Airway epithelial cell (primary cell): ENCODE data around the gene KLF4. TPM values are rescaled to one million over a fixed set of nuclear protein-coding genes. Genes with fewer than 3 reads are reported as not detected.

Source experiments
- total RNA-seq: library from RNA; depleted of rRNA; stranded (reverse); fragments of >200 nt; gene quantifications from 2 replicates; pipeline ENCODE4 v1.2.3, GENCODE V29; 2015

The KLF4 gene
- 53.1 and 65.8 TPM in 2 replicates for total RNA-seq

GRCh38 chr9:107489687-107490605 lies at the start of gene KLF4:
Gene KLF4 (minus strand): TSS chr9:107489769. CDS start chr9:107489172, 597 bp downstream.

Other genes starting within 250 kb of the KLF4 start
- gene RAD23B, start 206.5 kb downstream of the KLF4 start, total RNA-seq, result 69.0 and 89.2 TPM in 2 replicates